PC-3 (cell line): ENCODE data around the gene CALN1.

Experiments used
- EZH2 ChIP-seq: fragments of 300-600 bp; sonication (generic); IDR thresholded peaks from one replicate; pipeline ENCODE4 v1.6.1; 2017; ENCODE audit warnings: antibody characterized with exemption, mild to moderate bottlenecking, low read length; ENCODE audit not compliant: unreplicated experiment
- EZH2phosphoT487 ChIP-seq: fragments of 300-600 bp; sonication (generic); IDR thresholded peaks from 2 replicates; pipeline ENCODE4 v1.6.1; 2018; ENCODE audit warnings: mild to moderate bottlenecking, antibody characterized with exemption, low read length, borderline replicate concordance
- TF ChIP-seq, protein P1 (sequence below): fragments of 300-600 bp; sonication (generic); conservative IDR thresholded peaks from 2 replicates; pipeline ENCODE4 v1.5.1; 2017; ENCODE audit warnings: antibody characterized with exemption, low read depth, mild to moderate bottlenecking, low read length

DNA sequence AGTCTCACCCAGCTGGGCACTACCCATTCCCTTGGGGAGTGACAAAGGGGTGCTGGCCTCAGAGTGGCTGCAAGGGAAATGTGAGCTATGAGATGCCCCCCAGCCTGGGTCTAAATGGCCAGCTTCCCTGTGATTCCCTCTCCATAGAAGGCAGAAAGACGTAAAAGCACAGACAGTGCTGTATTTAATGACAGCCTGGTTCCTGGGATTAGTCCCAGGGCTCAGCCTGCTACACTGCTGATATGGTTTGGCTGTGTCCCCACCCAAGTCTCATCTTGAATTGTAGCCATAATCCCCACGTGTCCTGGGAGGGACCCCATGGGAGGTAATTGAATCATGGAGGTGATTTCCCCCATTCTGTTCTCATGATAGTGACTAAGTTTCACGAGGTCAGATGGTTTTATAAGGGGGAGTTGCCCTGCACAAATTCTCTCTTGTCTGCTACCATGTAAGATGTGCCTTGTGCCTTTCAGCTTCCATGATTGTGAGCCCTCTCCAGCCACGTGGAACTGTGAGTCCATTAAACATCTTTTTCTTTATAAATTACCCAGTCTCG is 23.9 kb upstream of the CALN1 start:
- TF ChIP-seq, protein P1, sequence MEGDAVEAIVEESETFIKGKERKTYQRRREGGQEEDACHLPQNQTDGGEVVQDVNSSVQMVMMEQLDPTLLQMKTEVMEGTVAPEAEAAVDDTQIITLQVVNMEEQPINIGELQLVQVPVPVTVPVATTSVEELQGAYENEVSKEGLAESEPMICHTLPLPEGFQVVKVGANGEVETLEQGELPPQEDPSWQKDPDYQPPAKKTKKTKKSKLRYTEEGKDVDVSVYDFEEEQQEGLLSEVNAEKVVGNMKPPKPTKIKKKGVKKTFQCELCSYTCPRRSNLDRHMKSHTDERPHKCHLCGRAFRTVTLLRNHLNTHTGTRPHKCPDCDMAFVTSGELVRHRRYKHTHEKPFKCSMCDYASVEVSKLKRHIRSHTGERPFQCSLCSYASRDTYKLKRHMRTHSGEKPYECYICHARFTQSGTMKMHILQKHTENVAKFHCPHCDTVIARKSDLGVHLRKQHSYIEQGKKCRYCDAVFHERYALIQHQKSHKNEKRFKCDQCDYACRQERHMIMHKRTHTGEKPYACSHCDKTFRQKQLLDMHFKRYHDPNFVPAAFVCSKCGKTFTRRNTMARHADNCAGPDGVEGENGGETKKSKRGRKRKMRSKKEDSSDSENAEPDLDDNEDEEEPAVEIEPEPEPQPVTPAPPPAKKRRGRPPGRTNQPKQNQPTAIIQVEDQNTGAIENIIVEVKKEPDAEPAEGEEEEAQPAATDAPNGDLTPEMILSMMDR, result no peak
- TF ChIP-seq EZH2phosphoT487 (no peak), EZH2 (no peak)
